ENCODE data around the gene AMELY. TPM values are rescaled to one million over a fixed set of nuclear protein-coding genes. Genes with fewer than 3 reads are reported as not detected.
"Not testable (repeated sequence)": the region's sequence is repeated elsewhere in the genome, so short reads cannot be mapped to it uniquely, and the experiment has no call there.

The AMELY gene
- total RNA-seq, 4 donors from 2014 or later, result not detected

GRCh38 chrY:6910372-6911252 lies 940 bp downstream of the AMELY start, which contains the start of gene TBL1Y:
TSS of gene TBL1Y (plus strand) at chrY:6910697. CDS start at chrY:7025085, 114,388 bp downstream.
- H3K27me3 ChIP-seq, result peaks cover 17% of the 10 kb centered on the region
- H3K27ac ChIP-seq, result no peak within 1 kb of the TSS
- TF ChIP-seq POLR2A (IDR thresholded peaks at IDR 0.05) (no peak), EP300 (IDR thresholded peaks at IDR 0.05) (no peak), POLR2AphosphoS5 (IDR thresholded peaks at IDR 0.05) (no peak)
- TF ChIP-seq, protein P1, sequence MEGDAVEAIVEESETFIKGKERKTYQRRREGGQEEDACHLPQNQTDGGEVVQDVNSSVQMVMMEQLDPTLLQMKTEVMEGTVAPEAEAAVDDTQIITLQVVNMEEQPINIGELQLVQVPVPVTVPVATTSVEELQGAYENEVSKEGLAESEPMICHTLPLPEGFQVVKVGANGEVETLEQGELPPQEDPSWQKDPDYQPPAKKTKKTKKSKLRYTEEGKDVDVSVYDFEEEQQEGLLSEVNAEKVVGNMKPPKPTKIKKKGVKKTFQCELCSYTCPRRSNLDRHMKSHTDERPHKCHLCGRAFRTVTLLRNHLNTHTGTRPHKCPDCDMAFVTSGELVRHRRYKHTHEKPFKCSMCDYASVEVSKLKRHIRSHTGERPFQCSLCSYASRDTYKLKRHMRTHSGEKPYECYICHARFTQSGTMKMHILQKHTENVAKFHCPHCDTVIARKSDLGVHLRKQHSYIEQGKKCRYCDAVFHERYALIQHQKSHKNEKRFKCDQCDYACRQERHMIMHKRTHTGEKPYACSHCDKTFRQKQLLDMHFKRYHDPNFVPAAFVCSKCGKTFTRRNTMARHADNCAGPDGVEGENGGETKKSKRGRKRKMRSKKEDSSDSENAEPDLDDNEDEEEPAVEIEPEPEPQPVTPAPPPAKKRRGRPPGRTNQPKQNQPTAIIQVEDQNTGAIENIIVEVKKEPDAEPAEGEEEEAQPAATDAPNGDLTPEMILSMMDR (IDR thresholded peaks at IDR 0.05), result no peak
- no peaks in the 10 kb centered on the region for H3K36me3 ChIP-seq
- H3K4me1 ChIP-seq, result peaks cover 12% of the 10 kb centered on the region
- H3K9me3 ChIP-seq, result no peaks in the 10 kb centered on the region
- peak within 1 kb of the TSS; percentile 46 for H3K4me3 ChIP-seq
- no CpG with 5 or more reads among the region's 91 CpGs for WGBS
- no peak for DNase-seq (ENCODE audit: low spot score in 2 of 2)

GRCh38 chrY:6909856-6910255 lies 1.7 kb downstream of the AMELY start:
- WGBS, result no CpG with 5 or more reads among the region's 14 CpGs
- H3K36me3 ChIP-seq, result no peaks in the 10 kb centered on the region
- no peak overlapping the region for H3K27ac ChIP-seq
- peaks cover 12% of the 10 kb centered on the region for H3K4me1 ChIP-seq
- peaks cover 17% of the 10 kb centered on the region for H3K27me3 ChIP-seq
- H3K9me3 ChIP-seq, result no peaks in the 10 kb centered on the region
- no peak for DNase-seq (ENCODE audit: low spot score in 2 of 2)
- H3K4me3 ChIP-seq, result peak overlapping the region; percentile 46
- TF ChIP-seq EP300 (IDR thresholded peaks at IDR 0.05), result no peak
- TF ChIP-seq, protein P1 (IDR thresholded peaks at IDR 0.05), result no peak
- no peak for TF ChIP-seq POLR2A (IDR thresholded peaks at IDR 0.05)
- no peak for TF ChIP-seq POLR2AphosphoS5 (IDR thresholded peaks at IDR 0.05)

- H3K27ac ChIP-seq, result no peak overlapping the region
- no peaks in the 10 kb centered on the region for H3K36me3 ChIP-seq
- H3K4me3 ChIP-seq, result peak overlapping the region; percentile 46
- no peaks in the 10 kb centered on the region for H3K9me3 ChIP-seq
- no peak for DNase-seq (ENCODE audit: low spot score in 2 of 2)
- H3K4me1 ChIP-seq, result peaks cover 12% of the 10 kb centered on the region
- WGBS, result no CpG with 5 or more reads among the region's 14 CpGs
- no peak for TF ChIP-seq POLR2AphosphoS5 (IDR thresholded peaks at IDR 0.05)
- no peak for TF ChIP-seq EP300 (IDR thresholded peaks at IDR 0.05)
- TF ChIP-seq, protein P1 (IDR thresholded peaks at IDR 0.05), result no peak
- no peak for TF ChIP-seq POLR2A (IDR thresholded peaks at IDR 0.05)
- H3K27me3 ChIP-seq, result peaks cover 17% of the 10 kb centered on the region
Observed at GRCh38 chrY:6909118-6909521, 2.4 kb downstream of the AMELY start.

DNA sequence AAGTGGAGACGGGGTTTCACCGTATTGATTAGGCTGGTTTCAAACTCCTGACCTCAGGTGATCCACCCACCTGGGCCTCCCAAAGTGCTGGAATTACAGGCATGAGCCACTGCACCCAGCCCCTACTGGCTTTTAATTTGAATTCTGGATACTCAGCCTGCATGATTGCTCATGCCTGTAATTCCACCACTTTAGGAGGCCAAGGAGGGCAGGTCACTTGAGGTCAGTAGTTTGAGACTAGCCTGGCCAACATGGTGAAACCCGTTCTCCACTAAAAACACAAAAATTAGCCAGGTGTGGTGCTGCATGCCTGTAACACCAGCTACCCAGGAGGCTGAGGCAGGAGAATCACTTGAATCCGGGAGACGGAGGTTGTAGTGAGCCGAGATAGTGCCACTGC lies 3.5 kb downstream of the AMELY start:
- DNase-seq (ENCODE audit: low spot score in 2 of 2); H3K27ac ChIP-seq; H3K36me3 ChIP-seq; H3K4me3 ChIP-seq; H3K9me3 ChIP-seq: not testable (repeated sequence)
- Histone ChIP-seq H3K27me3 (peaks cover 17% of the 10 kb centered on the region), H3K4me1 (peaks cover 12% of the 10 kb centered on the region)
- WGBS, result no CpG with 5 or more reads among the region's 6 CpGs

DNA sequence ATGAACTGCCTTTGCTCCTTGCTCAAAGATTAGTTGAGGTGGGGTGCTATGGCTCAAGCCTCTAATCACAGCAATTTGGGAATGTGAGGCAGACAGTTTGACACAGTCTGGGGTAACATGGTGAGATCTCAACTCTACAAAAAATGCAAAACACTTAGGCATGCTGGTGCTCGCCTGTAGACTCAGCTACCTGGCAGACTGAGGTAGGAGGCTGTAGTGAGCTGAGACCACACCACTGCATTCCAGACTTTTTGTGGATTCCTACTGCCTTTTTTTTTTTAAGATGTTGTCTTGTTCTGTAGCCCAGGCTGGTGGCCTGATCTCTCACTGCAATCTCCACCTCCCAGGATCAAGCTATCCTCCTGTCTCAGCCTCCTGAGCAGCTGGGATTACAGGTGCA lies 4.0 kb downstream of the AMELY start:
- no peaks in the 10 kb centered on the region for H3K9me3 ChIP-seq
- WGBS, result no CpG with 5 or more reads among the region's 1 CpG

DNA sequence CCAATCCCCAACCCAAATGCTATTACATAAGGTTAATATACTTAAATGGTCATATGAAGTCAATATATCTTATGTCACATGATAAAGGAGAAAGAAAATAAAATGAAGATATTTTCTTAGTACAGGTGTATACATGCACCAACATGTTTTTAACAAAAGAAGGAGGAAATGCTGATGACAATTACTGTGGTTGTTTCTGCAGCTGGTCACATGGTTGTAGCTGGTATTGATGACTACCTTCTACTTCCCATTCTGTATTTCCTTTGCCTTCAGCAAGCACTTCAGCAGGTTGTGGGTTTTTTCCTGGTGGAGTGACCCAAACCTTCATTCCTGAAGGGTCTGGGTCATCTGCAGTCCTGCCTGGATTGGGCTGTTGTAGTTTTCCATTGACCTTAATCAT lies 9.4 kb downstream of the AMELY start:
- DNase-seq (ENCODE audit: low spot score in 2 of 2); H3K9me3 ChIP-seq; H3K27ac ChIP-seq; H3K36me3 ChIP-seq; H3K4me1 ChIP-seq; H3K4me3 ChIP-seq; H3K27me3 ChIP-seq: not testable (repeated sequence)

More for the DNA sequence above, 4.0 kb downstream of the AMELY start:
- H3K4me1 ChIP-seq, result peaks cover 12% of the 10 kb centered on the region
- TF ChIP-seq, protein P1 (IDR thresholded peaks at IDR 0.05), result no peak
- TF ChIP-seq EP300 (IDR thresholded peaks at IDR 0.05), result no peak
- TF ChIP-seq POLR2AphosphoS5 (IDR thresholded peaks at IDR 0.05), result no peak
- no peak for TF ChIP-seq POLR2A (IDR thresholded peaks at IDR 0.05)
- no peak overlapping the region for H3K27ac ChIP-seq
- DNase-seq (ENCODE audit: low spot score in 2 of 2), result no peak
- no peak overlapping the region for H3K4me3 ChIP-seq
- H3K27me3 ChIP-seq, result peaks cover 17% of the 10 kb centered on the region
- no peaks in the 10 kb centered on the region for H3K36me3 ChIP-seq

Data from suprapubic skin (tissue), 4 donors.